Neural cell (in vitro differentiated cells): ENCODE data around the gene GRHL1. TPM values are rescaled to one million over a fixed set of nuclear protein-coding genes. Genes with fewer than 3 reads are reported as not detected.

Experiments
- H2AFZ ChIP-seq: fragments of 200-600, 300-800 bp; sonication (generic), shearing (Covaris generic); 2 replicates; pipeline ENCODE4 v1.6.0; 2014; ENCODE audit warnings: low read depth, mild to moderate bottlenecking, antibody characterized with exemption, low read length, moderate library complexity
- H3F3A ChIP-seq: fragments of 200-600 bp; shearing (Covaris generic); 2 replicates; pipeline ENCODE4 v1.6.1; 2016; ENCODE audit warnings: mild to moderate bottlenecking, moderate library complexity, mixed read lengths, antibody characterized with exemption, low read length; ENCODE audit not compliant: insufficient read depth, poor library complexity, severe bottlenecking
- H3K27ac ChIP-seq: fragments of 200-600, 300-800 bp; sonication (generic), shearing (Covaris generic); 2 replicates; pipeline ENCODE4 v1.5.1; 2014; ENCODE audit warnings: mild to moderate bottlenecking, low read length, moderate library complexity
- H3K27me3 ChIP-seq: fragments of 300-800, 200-600 bp; sonication (generic), shearing (Covaris generic); 2 replicates; pipeline ENCODE4 v1.6.0; 2014; ENCODE audit warnings: mild to moderate bottlenecking, low read depth, low read length, moderate library complexity; ENCODE audit not compliant: insufficient read depth
- H3K36me3 ChIP-seq: fragments of 300-800, 200-600 bp; sonication (generic), shearing (Covaris generic); 2 replicates; pipeline ENCODE4 v1.5.1; 2014; ENCODE audit warnings: mild to moderate bottlenecking, antibody characterized with exemption, low read length, moderate library complexity; ENCODE audit not compliant: insufficient read depth
- H3K4me2 ChIP-seq: fragments of 300-800, 200-600 bp; sonication (generic), shearing (Covaris generic); 2 replicates; pipeline ENCODE4 v1.6.0; 2014; ENCODE audit warnings: mild to moderate bottlenecking, low read length
- H3K4me3 ChIP-seq: fragments of 300-800, 200-600 bp; sonication (generic), shearing (Covaris generic); 2 replicates; pipeline ENCODE4 v1.5.1; 2014; ENCODE audit warnings: mild to moderate bottlenecking, low read length, moderate library complexity
- H3K79me2 ChIP-seq: fragments of 200-600 bp; shearing (Covaris generic); replicated peaks from 2 replicates; pipeline ENCODE4 v1.6.0; 2014; ENCODE audit warnings: mild to moderate bottlenecking, low read length, moderate library complexity; ENCODE audit not compliant: insufficient read depth
- H3K9ac ChIP-seq: fragments of 300-800, 200-600 bp; sonication (generic), shearing (Covaris generic); 2 replicates; pipeline ENCODE4 v1.6.1; 2016; ENCODE audit warnings: mild to moderate bottlenecking, low read length, mixed read lengths
- H3K9me2 ChIP-seq: fragments of 200-600 bp; shearing (Covaris generic); 2 replicates; pipeline ENCODE4 v1.6.1; 2016; ENCODE audit warnings: mild to moderate bottlenecking, low read length, mixed read lengths; ENCODE audit not compliant: insufficient read depth
- H3K9me3 ChIP-seq: fragments of 200-600, 300-800 bp; sonication (generic), shearing (Covaris generic); 2 replicates; pipeline ENCODE4 v1.6.1; 2016; ENCODE audit warnings: mild to moderate bottlenecking, mixed run types, low read length, moderate library complexity, mixed read lengths
- H4K20me1 ChIP-seq: fragments of 200-600 bp; shearing (Covaris generic); 2 replicates; pipeline ENCODE4 v1.6.1; 2016; ENCODE audit warnings: mild to moderate bottlenecking, mixed run types; ENCODE audit not compliant: insufficient read depth
- CTCF ChIP-seq: fragments of 450-650 bp; IDR thresholded peaks from 2 replicates; pipeline ENCODE4 v1.5.1; 2014; ENCODE audit warnings: antibody characterized with exemption, mild to moderate bottlenecking, moderate library complexity; ENCODE audit not compliant: poor library complexity, severe bottlenecking
- EP300 ChIP-seq: fragments of 450-650 bp; conservative IDR thresholded peaks from 2 replicates; pipeline ENCODE4 v1.6.1; 2014; ENCODE audit warnings: antibody characterized with exemption, mild to moderate bottlenecking, moderate library complexity; ENCODE audit not compliant: poor library complexity, severe bottlenecking
- EZH2 ChIP-seq: fragments of 200-600, 300-800 bp; shearing (Covaris generic), sonication (generic); IDR thresholded peaks from 2 replicates; pipeline ENCODE4 v1.6.1; 2014; ENCODE audit warnings: antibody characterized with exemption, low read length, borderline replicate concordance, mild to moderate bottlenecking; ENCODE audit not compliant: insufficient read depth, poor library complexity, severe bottlenecking
- MXI1 ChIP-seq: fragments of 450-650 bp; conservative IDR thresholded peaks from 2 replicates; pipeline ENCODE4 v1.6.1; 2014; ENCODE audit warnings: antibody characterized with exemption, mild to moderate bottlenecking; ENCODE audit not compliant: poor library complexity, severe bottlenecking
- POLR2AphosphoS5 ChIP-seq: IDR thresholded peaks from 2 replicates; pipeline ENCODE4 v1.6.1; 2012
- RAD21 ChIP-seq: fragments of 450-650 bp; conservative IDR thresholded peaks from 2 replicates; pipeline ENCODE4 v1.6.1; 2014; ENCODE audit warnings: antibody characterized with exemption, mild to moderate bottlenecking, moderate library complexity
- REST ChIP-seq: IDR thresholded peaks from 2 replicates; pipeline ENCODE4 v1.6.1; 2012; ENCODE audit warnings: borderline replicate concordance
- SMC3 ChIP-seq: fragments of 450-650 bp; conservative IDR thresholded peaks from 2 replicates; pipeline ENCODE4 v1.6.1; 2014; ENCODE audit warnings: antibody characterized with exemption, mild to moderate bottlenecking, moderate library complexity; ENCODE audit not compliant: poor library complexity
- TAF1 ChIP-seq: IDR thresholded peaks from 2 replicates; pipeline ENCODE4 v1.6.1; 2012; ENCODE audit warnings: low read depth
- polyA plus RNA-seq: library from polyadenylated mRNA; depleted of rRNA; stranded (reverse); fragments of >200 nt; gene quantifications from 2 replicates; pipeline ENCODE4 v1.2.3, GENCODE V29; 2014

Gene GRHL1
- polyA plus RNA-seq, 1 donor from 2014 or later, result 26.3 TPM

- Histone ChIP-seq H3K36me3 (peaks cover 12% of the 10 kb centered on the region), H4K20me1 (no peaks in the 10 kb centered on the region), H3K79me2 (no peaks in the 10 kb centered on the region), H3K9me2 (no peaks in the 10 kb centered on the region), H3F3A (no peaks in the 10 kb centered on the region), H3K9me3 (no peaks in the 10 kb centered on the region), H3K27me3 (no peaks in the 10 kb centered on the region), H3K9ac (no peak overlapping the region), H3K4me3 (no peak overlapping the region), H3K4me2 (no peak overlapping the region), H2AFZ (no peak overlapping the region), H3K27ac (no peak overlapping the region)
- TF ChIP-seq CTCF, result no peak
- TF ChIP-seq TAF1, result no peak
- no peak for TF ChIP-seq REST
- no peak for TF ChIP-seq EP300
Measured at GRCh38 chr2:9964334-9964980, 13.0 kb downstream of the GRHL1 start.

GRCh38 chr2:9965119-9965822, 13.8 kb downstream of the GRHL1 start:
- no peaks in the 10 kb centered on the region for H3F3A ChIP-seq
- TF ChIP-seq POLR2AphosphoS5 (no peak), MXI1 (no peak), TAF1 (no peak), CTCF (no peak), RAD21 (no peak), REST (no peak), EZH2 (no peak), SMC3 (no peak), EP300 (no peak)
- no peaks in the 10 kb centered on the region for H3K9me3 ChIP-seq
- no peaks in the 10 kb centered on the region for H3K79me2 ChIP-seq
- no peaks in the 10 kb centered on the region for H3K27me3 ChIP-seq
- H3K27ac ChIP-seq, result no peak overlapping the region
- no peaks in the 10 kb centered on the region for H3K9me2 ChIP-seq
- H3K4me3 ChIP-seq, result no peak overlapping the region
- no peaks in the 10 kb centered on the region for H4K20me1 ChIP-seq
- H3K36me3 ChIP-seq, result peaks cover 14% of the 10 kb centered on the region
- H3K9ac ChIP-seq, result no peak overlapping the region
- no peak overlapping the region for H2AFZ ChIP-seq
- no peak overlapping the region for H3K4me2 ChIP-seq
